Stimulated activated CD4-positive, alpha-beta T cell treated with anti-CD3 and anti-CD28 coated beads, Interleukin-4, amount 100 ng/mL, for 1 hour (primary cell): ENCODE results near the gene NACC1.
A peak's percentile ranks its signal among the peaks of the same experiment; 100 is the strongest.

Experiments used
- DNase-seq: peaks from one replicate; pipeline ENCODE4 v3.0.0-alpha.2; 2020

The NACC1 gene

DNA sequence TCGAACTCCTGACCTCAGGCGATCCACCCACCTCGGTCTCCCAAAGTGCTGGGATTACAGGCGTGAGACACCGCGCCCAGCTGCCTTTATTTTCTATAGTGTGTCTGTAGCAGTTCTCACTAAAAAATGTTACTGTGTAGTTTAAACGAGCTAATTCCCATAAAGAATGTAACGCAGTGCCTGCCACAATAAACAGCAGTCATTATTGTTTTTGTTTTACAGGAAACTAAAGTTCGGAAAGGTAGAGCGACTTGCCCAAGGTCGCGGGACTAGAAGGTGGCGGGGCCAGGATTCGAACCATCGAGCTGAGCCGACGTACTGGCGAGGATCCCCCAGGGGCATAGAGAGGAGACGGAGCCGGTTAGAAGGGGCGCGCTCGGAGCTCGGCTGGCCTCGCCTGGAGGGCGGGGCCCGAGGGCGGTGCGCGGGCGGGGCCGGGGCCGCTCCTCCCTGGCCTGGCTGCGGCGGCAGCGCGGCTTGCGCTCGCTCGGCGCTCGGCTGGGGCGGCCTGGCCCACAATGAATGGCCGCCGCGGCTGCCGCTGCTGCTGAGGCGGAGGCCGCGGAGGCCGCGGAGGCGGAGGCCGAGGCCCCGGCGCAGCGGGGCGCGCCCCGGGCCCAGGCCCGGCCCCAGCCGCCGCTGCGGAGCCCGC, at the start of gene NACC1:
TSS of gene NACC1 (plus strand) at position 493 of the 652 bp plus-strand sequence. CDS start 16,944 bp downstream, outside the sequence.
- DNase-seq = peak; percentile 91

DNA sequence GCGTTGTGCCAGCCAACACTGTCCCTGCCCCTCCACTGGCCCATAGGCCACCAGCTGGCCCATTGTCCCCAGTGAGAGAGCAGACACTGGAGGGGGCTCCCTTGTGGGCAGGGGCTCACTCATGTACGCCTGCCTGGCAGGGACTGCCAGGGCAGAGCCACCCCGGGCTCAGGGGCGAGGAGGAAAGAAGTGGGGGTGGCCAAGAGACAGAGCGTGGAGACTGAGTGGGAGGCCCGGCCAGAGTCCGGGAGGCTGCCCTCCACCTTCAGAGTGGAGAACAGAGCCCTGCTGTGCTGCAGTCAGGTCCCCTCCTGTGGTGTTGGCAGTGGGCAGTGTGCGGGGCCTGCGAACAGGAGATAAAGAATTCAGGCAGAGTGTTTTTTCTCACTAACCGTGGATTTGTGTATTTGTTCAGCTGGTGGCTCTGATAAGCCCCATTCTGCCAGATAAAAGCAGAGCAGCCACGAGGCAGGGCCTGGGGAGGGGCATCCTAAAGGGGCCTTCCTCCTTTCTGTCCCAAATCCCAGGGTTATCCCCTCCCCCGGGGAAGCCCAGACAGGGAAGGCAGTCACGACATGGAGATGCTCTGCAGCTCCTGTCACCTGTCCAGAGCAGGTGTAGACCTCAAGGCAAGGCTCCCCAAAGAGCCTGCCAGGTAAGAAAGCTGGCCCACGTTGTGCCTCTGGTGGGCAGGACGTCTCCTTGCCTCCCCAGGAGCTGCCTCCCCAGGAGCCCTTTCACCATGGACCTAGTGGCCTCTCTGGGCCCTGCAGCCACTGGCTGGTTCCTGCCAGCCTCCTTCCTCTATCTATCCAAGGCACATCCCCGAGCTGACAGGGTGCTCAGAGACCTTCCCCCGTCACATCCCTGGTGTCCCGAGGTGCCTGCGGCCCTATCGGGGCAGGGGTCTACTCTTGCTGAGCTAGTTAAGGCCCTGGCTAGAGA, 48.4 kb upstream of the NACC1 start:
- no peak for DNase-seq

DNA sequence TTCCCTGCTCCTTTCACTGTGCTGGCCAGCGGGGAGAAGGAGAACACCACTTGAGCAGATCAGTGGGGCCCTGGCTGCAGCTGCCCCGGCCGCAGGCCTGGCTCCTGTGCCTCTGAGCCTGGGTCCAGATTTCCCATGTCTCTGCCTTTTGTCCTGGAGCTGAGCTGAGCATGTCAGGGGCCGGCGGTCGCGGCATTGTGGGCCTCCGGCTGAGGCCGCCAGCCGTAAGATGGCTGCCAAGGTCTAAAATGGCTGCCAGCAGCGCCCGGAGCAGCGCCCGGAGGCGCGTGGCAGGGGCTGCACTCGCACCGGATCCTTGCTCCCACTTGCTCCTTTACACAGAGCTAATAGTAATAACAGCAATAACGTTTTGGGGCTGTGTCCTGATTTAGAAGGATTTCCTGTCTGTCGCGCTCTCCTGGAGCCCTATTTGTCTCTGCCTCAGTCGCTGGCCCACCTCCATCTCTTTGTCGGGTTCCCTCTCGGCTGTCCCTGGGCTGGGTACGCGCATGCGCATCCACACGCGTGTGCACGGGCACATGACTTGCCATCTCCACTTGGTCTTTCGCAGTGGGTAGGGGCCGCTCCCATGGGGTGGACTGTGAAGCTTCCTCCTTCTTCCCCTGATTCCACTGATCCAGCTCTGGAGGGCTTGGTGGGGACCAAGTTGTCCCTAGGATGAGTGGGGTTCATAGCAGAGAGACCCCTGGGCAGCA, 47.5 kb upstream of the NACC1 start:
- DNase-seq = no peak

DNA sequence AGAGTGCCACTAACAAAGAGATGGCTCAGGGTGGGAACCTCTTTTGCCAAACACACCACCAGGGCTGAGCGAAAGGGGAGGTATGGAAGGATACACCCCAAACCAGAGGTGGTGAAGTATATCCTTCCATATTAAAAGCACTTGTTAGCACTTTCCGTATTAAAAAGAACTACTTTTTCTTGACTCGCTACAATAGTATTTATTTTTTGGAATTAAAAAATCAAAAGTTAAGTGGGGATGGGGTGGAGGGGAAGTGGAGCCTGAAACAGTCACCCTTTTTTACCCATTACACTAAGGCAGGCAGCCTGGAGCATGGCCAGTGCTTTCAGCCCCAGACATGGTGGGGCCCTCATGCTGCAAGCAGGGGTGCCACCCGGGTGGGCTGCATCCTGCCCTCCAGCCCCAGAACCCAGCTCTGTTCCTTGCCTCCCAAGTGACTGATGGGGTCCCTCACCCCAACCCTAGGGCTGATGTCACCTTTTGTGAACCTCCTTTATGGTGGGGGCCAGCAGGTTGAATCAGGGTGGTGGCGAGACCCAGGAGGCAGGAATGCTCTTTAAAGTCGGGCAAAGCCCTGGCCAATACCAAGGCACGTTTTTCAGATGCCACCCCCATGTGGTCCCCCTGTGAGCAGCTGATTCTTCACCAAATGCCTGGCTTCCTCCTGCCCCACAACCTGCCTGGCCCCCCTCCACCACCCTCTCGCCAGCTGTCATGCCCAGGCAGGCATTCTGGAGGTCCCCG, 46.4 kb upstream of the NACC1 start:
- no peak for DNase-seq

DNA sequence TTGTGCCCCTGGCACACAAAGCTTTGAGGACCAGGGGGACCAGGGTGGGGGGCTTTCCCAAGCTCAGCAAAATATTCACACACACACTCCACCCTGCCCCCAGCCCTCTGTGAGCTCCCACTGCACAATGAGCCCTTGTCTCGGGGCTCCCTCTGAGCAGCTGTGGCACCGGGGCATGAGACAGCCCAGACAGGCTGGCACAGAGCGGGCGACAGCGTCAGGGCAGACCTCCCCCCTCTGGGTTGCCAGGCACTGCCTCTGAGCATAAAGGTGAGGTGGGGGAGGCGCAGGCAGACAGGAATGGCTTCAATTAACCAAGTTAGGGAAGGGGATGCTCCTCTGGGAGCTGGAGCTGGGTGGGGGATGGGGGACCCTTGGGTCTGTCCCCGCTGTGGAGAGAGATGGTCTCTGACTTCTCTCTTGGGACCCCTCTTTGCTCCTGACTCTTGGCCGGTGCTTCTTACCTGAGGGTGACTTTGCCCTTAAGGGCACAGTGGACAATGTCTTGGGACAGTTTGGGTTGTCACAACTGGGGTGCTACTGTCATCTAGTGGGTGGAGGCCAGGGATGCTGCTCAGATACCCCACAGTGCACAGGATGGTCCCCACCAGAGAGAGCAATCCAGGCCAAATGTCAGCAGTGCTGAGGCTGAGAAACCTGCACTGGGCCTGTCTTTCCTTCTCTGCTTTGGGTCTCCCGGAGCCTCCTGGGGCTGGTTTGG, 45.7 kb upstream of the NACC1 start:
- DNase-seq = no peak

DNA sequence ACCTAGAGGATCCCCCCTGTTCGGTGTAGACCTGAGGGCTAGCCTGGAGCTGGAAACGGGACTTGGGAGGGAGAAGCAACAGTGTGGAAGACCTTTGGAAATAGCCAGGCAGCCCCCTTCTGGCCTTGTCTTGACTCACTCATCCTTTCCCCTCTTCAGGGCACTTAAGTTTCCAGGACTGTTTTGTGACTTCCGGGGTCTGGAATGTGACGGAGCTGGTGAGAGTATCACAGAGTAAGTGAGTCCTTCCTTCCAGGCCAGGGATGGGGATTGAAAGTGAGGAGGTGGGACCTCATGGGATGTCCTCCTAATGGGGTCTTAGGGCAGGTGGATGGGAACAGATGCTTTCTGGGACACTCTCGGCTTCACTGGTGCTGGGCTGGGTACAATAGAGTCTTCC, 44.8 kb upstream of the NACC1 start:
- no peak for DNase-seq

DNA sequence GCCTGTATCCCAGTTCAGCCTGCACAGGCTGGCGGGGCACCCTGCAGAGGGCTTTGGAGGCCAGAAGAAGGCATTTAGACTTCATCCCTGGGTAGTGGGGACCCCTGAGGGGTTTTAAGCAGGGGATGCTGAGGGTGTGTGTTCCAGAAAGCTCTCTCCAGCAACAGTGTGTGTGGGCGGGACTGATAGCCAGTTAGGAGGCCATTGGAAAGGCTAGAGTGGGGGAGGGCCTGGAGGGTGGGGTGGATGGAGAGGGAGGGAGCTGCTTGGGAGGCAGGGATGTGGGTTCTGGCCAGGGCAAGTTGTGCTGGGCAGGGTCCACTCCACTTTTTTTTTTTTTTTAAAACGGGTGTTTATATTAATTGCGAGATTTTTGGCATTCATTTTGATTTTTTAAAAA, 43.7 kb upstream of the NACC1 start:
- no peak for DNase-seq

DNA sequence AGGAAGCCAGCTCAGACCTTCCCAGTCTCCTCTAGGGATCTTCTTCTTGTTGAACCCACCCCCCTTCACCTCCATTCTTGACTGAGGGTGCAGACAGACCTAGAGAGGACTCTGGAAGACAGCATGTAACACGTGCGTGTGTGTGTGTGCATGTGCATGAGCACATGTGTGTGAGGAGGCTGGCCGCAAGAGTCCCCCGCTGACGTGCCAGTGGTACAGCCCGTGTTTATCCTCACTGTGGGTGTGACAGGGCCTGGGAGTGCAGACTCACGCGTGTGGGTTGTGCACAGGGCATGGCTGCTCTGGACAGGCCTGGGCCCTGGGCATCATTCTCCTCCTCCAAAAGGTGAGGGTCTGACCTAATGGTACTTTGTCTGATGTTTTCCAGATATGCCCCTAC, 41.7 kb upstream of the NACC1 start:
- DNase-seq = no peak

DNA sequence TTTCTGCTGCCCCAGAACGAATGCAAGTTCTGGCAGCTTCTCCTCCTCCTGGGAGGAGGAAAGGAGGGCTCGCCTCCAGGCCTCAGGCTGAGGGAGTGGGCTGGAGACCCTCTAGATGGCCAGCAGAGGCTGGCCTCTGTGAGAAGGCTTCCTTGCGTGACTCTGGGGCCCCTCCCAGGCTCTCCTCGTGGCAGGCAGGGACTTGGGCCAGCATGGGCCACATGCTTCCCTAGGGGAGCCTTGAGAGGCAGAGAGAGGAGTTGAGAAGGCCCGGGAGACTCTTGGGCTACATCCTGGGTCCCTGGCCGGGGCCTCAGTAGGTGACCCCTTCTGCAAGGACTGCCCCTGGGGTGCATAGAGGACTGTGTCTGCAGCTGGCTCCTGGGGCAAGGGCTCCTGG, 41.3 kb upstream of the NACC1 start:
- no peak for DNase-seq

DNA sequence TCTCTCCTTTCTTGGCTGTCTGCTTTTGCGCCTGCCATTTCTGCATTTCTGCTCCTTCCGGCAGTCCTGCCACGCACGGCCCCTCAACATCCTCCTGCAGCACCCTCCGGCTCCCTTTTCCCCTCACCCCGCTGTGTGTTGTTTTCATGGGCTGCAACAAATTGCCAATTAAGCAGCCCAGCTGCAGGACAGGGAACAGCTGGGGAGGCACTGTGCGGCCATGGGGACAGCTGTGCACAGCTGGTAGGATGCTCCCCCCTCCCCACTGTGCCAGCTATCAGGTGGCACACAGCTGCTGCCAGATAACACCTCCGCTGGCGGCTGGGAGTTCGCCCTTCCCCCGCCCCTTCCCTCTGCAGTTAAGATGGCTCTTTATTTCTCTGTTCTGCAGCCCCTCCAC, 40.8 kb upstream of the NACC1 start:
- no peak for DNase-seq

DNA sequence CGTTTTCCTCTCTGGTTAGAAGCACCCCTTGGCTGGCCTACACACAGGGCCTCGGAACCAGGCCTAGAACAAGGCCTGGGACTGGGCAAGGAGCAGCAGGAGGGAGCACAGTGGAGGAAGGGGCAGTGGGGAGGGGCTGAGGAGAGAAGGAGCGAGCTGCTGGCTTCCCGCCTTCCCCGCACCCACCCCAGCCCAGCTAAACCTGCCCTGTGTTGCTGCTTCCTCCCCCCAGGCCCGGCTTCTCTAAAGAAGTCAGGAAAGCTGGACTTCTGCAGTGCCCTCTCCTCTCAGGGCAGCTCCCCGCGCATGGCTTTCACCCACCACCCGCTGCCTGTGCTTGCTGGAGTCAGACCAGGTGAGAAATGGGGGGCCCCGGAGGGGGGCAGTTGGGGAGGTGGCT, 39.7 kb upstream of the NACC1 start:
- no peak for DNase-seq

DNA sequence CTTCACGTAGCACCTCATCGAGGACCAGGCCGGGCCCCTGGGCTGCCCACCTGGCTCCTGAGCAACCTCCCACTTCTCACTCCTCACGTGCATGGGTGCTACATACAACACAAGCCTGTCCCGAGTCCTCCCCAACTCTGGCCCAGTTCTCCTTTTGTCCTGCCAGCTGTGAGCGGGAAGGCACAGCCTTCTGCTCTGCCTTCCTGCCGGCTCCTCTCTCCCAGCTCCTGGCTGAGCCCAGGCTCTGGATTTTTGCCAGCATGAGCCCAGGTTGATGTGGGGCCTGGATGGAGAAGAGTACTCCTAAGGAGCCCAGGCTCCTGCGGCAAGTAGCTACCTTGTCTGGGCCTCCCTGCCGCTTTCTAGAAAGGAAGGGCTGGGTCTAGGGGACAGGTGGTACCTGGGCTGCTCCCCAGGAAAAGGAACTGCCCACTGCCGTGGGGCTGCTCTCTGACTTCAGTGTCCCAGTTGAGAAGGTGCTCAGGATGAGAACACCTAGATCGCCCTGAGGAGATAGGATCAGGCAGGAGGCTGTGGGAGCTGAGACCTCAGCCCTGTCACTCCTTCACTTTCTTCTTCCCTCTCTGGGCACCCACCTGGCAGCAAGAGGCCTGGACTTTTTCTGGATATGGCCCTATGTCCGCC, 39.0 kb upstream of the NACC1 start:
- DNase-seq = no peak

DNA sequence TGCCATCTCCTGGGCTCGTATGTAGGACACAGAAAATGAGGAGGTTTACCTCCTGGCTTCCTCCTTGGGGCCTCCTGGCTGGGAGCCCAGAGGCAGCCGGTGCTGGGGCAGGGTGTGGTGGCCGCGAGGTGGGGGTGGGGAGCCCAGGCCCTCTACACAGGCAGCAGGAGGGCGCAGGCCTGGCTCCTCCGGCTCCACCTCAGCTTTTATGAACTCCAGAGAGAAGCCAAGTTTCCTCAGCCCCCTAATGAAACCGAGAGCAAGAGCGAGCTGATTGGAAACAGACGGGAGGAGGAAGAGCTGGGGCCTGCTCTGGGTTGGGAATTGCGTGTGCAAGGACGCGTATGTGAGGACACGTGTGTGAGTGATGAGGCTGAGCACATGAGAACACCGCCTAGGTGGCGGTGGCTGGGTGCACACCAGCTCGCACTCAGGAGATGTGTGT, 38.5 kb upstream of the NACC1 start:
- DNase-seq = no peak

DNA sequence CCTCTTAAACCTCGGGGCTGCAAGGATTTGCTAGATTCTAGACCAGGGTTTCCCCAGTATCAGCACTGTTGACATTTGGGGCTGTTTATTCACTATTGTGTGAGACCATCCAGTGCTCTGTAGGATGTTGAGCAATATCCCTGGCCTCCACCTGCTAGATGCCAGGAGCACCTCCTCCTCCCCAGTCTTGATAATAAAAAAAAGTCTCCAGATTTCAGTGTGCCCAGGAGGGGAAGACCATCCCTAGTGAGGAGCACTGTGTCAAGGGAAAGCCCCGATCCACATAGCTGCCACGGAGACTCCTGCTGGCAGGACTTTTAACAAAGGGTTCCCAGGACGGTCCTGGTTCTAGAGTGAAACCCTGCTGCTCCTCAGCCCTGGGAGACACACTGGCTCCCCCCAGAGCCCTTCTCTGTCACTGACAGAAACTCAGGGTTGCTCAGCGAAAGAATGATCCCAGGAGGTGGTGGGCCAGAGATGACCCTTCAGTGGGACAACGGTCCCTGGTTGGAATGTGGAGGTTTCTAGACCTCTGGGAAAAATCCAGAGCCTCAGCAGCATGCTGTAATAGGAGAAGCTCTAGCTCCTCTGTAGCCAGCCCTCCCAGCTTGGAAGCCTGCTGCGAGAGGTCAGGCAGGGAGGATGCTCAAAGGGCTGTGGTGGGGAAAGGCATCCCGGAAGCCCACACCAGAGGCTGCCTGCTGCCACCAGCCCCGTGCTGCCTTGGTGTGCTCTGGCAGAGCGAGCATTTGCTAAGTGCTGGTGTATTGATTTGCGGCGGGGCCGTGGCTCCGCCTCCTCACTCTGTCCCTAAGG, 35.7 kb upstream of the NACC1 start:
- DNase-seq = no peak

DNA sequence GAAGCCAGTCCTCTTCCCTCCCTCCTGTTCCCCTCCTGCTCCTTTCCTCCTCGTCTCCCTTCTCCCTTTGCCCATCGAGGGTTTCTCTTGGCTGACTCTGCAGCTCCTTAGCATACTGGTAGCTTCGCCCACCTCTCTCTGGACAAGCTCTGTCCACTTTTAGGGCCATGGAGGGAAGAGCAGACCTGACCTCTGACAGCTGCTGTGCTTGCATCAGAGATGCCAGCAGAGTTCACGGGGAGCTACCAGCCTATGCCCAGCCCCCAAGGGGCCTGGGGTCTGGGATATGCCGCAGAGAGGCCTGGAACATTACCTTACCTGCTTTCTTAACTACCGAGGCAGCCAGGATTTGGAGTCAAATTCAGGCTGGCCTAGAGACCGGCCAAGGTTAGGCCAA, 35.1 kb upstream of the NACC1 start:
- no peak for DNase-seq

DNA sequence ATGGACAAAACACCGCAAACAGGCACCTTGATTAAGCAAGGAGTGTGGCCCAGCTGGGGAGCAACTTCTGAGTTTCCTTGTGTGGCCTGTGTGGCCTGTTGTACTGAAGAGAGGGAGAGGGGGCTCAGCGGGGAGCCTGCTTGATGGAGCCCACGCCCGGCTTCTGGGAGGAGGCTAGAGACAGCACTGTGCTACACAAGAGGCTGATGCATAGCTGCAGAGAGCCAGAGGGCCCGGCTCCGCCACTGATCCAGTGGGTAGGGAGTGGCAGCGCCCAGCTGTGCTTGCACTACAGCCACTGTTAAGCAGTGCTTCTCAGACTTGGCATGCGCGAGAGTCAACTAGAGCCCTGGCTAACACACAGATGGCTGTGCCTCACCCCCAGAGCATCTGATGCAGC, 34.4 kb upstream of the NACC1 start:
- DNase-seq = no peak

DNA sequence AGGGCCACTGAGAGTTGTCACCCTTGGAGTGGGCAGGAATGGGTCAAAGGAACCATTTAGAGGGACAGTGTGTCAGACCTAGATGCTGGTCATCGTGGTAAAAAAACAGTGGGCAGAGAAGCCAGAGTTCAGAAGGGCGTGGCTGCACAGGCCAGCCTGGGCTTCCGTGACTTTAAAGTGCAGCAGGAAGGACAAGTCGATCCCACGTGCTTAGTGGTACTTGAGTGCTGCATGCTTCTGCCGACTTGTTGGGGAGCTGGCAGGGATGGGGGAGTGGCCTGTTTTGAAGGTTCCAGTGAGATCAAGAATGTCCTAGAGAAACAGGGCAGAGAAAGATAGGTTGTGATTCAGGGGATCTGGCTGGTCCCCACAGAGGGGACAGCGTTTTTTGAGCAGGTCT, 32.4 kb upstream of the NACC1 start:
- no peak for DNase-seq

DNA sequence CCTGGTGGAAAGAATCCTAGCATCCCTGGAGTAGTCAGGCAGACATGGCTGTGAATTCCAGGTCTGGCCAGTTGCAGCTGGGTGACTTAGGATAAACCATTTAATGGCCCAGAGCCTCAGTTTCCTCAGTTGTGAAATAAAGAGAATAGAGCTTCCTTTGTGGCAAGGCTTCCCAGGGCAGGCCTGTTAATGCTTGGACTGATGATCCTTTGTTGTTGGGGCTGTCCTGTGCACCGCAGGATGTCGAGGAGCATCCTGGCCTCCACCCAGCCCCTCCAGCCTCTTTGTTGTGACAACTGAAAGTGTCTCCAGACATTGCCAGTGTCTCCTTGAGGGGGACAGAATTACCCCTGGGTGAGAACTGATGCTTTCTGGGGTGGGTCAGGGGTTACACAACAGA, 31.7 kb upstream of the NACC1 start:
- DNase-seq = no peak

DNA sequence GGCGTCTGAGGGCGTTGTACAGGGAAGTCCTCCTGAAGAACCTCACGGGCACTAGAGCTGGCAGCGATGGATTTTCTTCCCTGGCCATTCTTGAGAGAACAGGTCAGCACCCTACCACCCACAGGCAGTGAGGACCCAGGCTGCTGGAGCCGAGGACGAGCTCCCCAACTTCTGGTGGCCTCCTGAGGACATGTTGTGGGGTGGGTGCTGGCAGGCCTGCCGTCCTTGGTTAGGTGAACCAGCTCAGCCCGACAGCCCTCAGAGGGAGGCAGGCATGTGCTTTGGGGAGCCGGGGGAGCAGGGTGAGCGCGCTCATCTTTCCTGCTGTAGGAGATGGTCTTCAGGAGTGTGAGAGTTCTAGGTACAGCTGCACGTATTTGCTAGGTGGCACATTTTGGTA, 30.8 kb upstream of the NACC1 start:
- DNase-seq = no peak

DNA sequence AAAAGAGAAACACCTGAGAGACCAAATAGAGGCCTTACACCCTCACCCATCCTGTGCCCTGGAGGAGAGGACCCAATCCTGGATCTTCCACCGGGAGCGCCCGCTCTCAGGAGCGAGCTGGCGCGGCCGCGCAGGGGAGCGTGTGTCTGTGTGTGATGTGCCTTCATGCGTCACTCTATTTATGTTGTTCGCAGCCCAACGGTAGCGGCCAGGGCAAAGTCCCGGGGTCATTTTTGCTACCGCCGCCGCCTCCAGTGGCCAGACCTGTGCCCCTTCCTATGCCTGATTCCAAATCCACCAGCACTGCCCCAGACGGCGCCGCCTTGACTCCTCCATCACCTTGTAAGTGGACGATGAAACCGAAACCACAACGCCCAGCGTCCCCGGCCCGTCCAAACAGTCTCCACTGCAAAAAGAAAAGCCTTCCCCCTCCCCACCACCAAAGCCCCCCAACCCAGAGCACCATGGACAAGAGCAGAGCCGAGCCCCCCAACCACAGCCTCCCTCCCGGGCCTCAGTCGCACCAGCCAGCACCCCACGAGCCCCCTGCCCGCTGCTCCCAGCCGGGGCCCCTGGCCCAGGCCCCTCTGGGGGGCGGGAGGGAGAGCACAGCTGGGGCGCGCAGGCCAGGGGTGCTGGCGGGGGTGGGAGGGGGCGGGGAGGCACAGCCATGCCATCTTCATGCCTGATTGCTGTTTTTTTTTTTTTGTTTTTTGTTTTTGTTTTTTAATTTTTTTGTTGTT, 30.1 kb upstream of the NACC1 start:
- DNase-seq = no peak
